Measurements from ENCODE around the gene HIVEP1. TPM values are rescaled to one million over a fixed set of nuclear protein-coding genes. Genes with fewer than 3 reads are reported as not detected.

The HIVEP1 gene
- total RNA-seq, 1 donor from 2014 or later, result 25.7 TPM

GRCh38 chr6:12049165-12049564, 37.1 kb downstream of the HIVEP1 start:
- Histone ChIP-seq H3K36me3 (no peaks in the 10 kb centered on the region), H3K4me1 (peaks cover 10% of the 10 kb centered on the region), H3K27me3 (no peaks in the 10 kb centered on the region), H3K4me3 (no peak overlapping the region), H3K27ac (no peak overlapping the region), H3K9me3 (no peaks in the 10 kb centered on the region)
- DNase-seq, result no peak
- TF ChIP-seq CTCF (IDR thresholded peaks at IDR 0.05), result no peak
- ATAC-seq, result no peak
- intact Hi-C loops (cut with DNase I), result no loop called here

- no peak for DNase-seq
- intact Hi-C loops (cut with DNase I), result no loop called here
Measured at GRCh38 chr6:12051861-12052368, 39.8 kb downstream of the HIVEP1 start.

GRCh38 chr6:12058172-12058961, 46.3 kb downstream of the HIVEP1 start:
- Histone ChIP-seq H3K36me3 (no peaks in the 10 kb centered on the region), H3K4me1 (peaks cover 11% of the 10 kb centered on the region), H3K27ac (no peak overlapping the region), H3K27me3 (no peaks in the 10 kb centered on the region), H3K4me3 (no peak overlapping the region), H3K9me3 (no peaks in the 10 kb centered on the region)
- DNase-seq (no peak), ATAC-seq (peak; percentile 50)
- TF ChIP-seq CTCF (IDR thresholded peaks at IDR 0.05), result no peak
- intact Hi-C loops (cut with DNase I), result no loop called here

More at GRCh38 chr6:12051861-12052368, 39.8 kb downstream of the HIVEP1 start:
- H3K4me3 ChIP-seq, result no peak overlapping the region
- no peak for TF ChIP-seq CTCF (IDR thresholded peaks at IDR 0.05)
- no peaks in the 10 kb centered on the region for H3K27me3 ChIP-seq
- peak; percentile 89 for ATAC-seq
- H3K27ac ChIP-seq, result no peak overlapping the region
- H3K36me3 ChIP-seq, result no peaks in the 10 kb centered on the region
- no peaks in the 10 kb centered on the region for H3K4me1 ChIP-seq
- H3K9me3 ChIP-seq, result no peaks in the 10 kb centered on the region

- H3K36me3 ChIP-seq, result no peaks in the 10 kb centered on the region
- intact Hi-C loops (cut with DNase I), result no loop called here
- no peak for TF ChIP-seq CTCF (IDR thresholded peaks at IDR 0.05)
- H3K4me1 ChIP-seq, result peaks cover 14% of the 10 kb centered on the region
- no peaks in the 10 kb centered on the region for H3K27me3 ChIP-seq
- H3K27ac ChIP-seq, result no peak overlapping the region
- H3K4me3 ChIP-seq, result no peak overlapping the region
- ATAC-seq (peak; percentile 95), DNase-seq (peak; percentile 77)
- no peaks in the 10 kb centered on the region for H3K9me3 ChIP-seq
Measured at GRCh38 chr6:12060780-12061609, 48.9 kb downstream of the HIVEP1 start.

GRCh38 chr6:12062605-12063004, 50.5 kb downstream of the HIVEP1 start:
- H3K27me3 ChIP-seq, result no peaks in the 10 kb centered on the region
- no peak overlapping the region for H3K4me3 ChIP-seq
- TF ChIP-seq CTCF (IDR thresholded peaks at IDR 0.05), result no peak
- ATAC-seq (no peak), DNase-seq (no peak)
- peaks cover 18% of the 10 kb centered on the region for H3K4me1 ChIP-seq
- H3K36me3 ChIP-seq, result no peaks in the 10 kb centered on the region
- no peak overlapping the region for H3K27ac ChIP-seq
- H3K9me3 ChIP-seq, result no peaks in the 10 kb centered on the region
- intact Hi-C loops (cut with DNase I), result no loop called here

All from upper lobe of right lung (tissue), 1 donor.